ENCODE results near the gene RTN4RL1.

RTN4RL1 gene

DNA sequence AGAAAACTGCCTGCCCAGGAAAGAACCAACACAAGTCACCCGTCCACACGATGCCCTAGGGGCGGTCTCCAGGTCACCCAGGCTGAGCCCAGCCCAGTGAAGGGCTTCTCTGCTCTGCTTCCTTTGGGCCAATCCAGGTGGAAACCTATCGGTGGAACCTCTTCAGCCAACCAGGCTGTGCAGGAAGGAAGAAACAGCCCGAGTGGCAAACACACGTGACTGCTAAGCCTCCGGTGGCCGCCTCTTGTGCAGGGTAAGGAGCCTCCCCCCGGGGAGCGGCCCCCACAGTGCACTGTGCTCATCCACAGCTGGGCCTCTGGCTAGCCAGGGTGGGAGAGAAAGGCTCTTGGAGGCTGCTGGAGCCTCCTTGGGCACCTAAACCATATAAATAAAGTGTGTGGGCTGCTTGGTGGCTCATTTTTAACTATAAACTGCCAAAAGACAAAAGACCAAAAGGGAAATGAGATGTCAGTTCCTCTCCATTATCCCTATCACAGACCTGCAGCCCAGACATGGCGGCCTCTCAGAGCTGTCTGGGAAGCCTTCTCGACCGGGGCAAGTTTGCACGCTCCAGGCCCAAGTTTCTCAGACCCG is 2.4 kb downstream of the RTN4RL1 start:
- Histone ChIP-seq H3K9me3 (ENCODE audit: insufficient read depth, low read length) (no peaks in the 10 kb centered on the region), H3K27me3 (ENCODE audit: low read length) (no peaks in the 10 kb centered on the region), H3F3A (ENCODE audit: insufficient read depth) (no peaks in the 10 kb centered on the region), H3K36me3 (ENCODE audit: low read length) (no peaks in the 10 kb centered on the region), H2AFZ (ENCODE audit: low read depth, low read length, severe bottlenecking) (no peak overlapping the region), H3K9ac (ENCODE audit: low read length) (no peak overlapping the region), H3K9me2 (replicated peaks; ENCODE audit: insufficient read depth, low read length) (no peaks in the 10 kb centered on the region), H3K4me3 (ENCODE audit: insufficient read depth, low read length, poor library complexity, severe bottlenecking) (no peak overlapping the region), H3K79me2 (ENCODE audit: insufficient read depth, low read length) (no peaks in the 10 kb centered on the region), H3K27ac (ENCODE audit: low read depth, low read length) (no peak overlapping the region), H3K4me2 (ENCODE audit: low read depth, low read length, poor library complexity, severe bottlenecking) (no peak overlapping the region), H4K20me1 (ENCODE audit: low read depth, low read length) (no peaks in the 10 kb centered on the region)
- TF ChIP-seq, protein P1, sequence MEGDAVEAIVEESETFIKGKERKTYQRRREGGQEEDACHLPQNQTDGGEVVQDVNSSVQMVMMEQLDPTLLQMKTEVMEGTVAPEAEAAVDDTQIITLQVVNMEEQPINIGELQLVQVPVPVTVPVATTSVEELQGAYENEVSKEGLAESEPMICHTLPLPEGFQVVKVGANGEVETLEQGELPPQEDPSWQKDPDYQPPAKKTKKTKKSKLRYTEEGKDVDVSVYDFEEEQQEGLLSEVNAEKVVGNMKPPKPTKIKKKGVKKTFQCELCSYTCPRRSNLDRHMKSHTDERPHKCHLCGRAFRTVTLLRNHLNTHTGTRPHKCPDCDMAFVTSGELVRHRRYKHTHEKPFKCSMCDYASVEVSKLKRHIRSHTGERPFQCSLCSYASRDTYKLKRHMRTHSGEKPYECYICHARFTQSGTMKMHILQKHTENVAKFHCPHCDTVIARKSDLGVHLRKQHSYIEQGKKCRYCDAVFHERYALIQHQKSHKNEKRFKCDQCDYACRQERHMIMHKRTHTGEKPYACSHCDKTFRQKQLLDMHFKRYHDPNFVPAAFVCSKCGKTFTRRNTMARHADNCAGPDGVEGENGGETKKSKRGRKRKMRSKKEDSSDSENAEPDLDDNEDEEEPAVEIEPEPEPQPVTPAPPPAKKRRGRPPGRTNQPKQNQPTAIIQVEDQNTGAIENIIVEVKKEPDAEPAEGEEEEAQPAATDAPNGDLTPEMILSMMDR (IDR thresholded peaks at IDR 0.05; ENCODE audit: insufficient read depth, low read length, poor library complexity, severe bottlenecking) = no peak
- no peak for TF ChIP-seq EZH2phosphoT487 (conservative IDR thresholded peaks at IDR 0.05; ENCODE audit: low read length)

DNA sequence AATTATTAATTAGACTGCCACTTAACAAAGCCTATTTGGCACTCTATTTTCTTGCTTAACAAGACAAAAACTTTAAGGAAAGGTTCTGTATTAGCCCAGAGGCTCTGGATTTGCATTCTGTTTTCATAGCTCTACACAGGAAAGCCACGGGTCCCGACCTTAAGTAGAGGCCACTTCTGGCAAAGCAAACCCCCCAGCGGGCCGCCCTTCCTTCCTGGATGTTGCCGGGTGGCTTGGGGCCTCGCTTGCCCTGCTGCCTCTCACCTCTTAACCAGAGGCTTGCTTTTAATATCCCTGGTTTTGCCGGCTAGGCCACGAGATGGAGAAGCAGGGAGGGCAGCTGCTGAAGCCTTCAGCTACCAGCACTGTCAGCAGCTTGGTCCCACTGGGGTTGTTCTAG is 4.4 kb downstream of the RTN4RL1 start:
- Histone ChIP-seq H3K4me3 (ENCODE audit: insufficient read depth, low read length, poor library complexity, severe bottlenecking) (no peak overlapping the region), H2AFZ (ENCODE audit: low read depth, low read length, severe bottlenecking) (no peak overlapping the region)
- no peak for TF ChIP-seq EZH2phosphoT487 (conservative IDR thresholded peaks at IDR 0.05; ENCODE audit: low read length)
- TF ChIP-seq, protein P1 (IDR thresholded peaks at IDR 0.05; ENCODE audit: insufficient read depth, low read length, poor library complexity, severe bottlenecking) = no peak

DNA sequence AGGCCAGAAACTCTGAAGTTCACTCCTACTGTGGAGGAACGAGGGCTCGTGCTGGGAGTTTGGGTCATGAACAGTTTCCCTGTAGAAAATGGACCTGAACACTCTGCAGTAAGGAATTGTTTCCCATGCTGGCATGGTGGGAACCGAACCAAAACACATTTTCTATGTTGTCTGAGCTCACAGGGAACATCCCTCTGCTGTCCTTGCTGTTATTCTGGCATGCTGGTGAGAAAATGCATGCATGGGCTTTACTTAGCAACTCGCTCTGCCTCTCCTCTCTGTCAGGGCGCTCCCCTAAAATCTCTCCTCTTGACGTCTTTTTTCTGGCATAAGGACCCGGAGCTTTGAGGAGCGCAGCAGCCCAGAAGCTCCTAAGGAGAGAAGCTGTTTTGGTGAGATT is 5.4 kb downstream of the RTN4RL1 start:
- Histone ChIP-seq H3F3A (ENCODE audit: insufficient read depth) (no peaks in the 10 kb centered on the region), H4K20me1 (ENCODE audit: low read depth, low read length) (no peaks in the 10 kb centered on the region), H3K36me3 (ENCODE audit: low read length) (no peaks in the 10 kb centered on the region), H2AFZ (ENCODE audit: low read depth, low read length, severe bottlenecking) (no peak overlapping the region), H3K9me2 (replicated peaks; ENCODE audit: insufficient read depth, low read length) (no peaks in the 10 kb centered on the region), H3K27ac (ENCODE audit: low read depth, low read length) (no peak overlapping the region), H3K9ac (ENCODE audit: low read length) (no peak overlapping the region), H3K9me3 (ENCODE audit: insufficient read depth, low read length) (no peaks in the 10 kb centered on the region), H3K4me3 (ENCODE audit: insufficient read depth, low read length, poor library complexity, severe bottlenecking) (no peak overlapping the region), H3K27me3 (ENCODE audit: low read length) (no peaks in the 10 kb centered on the region), H3K79me2 (ENCODE audit: insufficient read depth, low read length) (no peaks in the 10 kb centered on the region), H3K4me2 (ENCODE audit: low read depth, low read length, poor library complexity, severe bottlenecking) (no peak overlapping the region)
- TF ChIP-seq EZH2phosphoT487 (conservative IDR thresholded peaks at IDR 0.05; ENCODE audit: low read length) = no peak

More for the DNA sequence above, 4.4 kb downstream of the RTN4RL1 start:
- Histone ChIP-seq H3K79me2 (ENCODE audit: insufficient read depth, low read length) (no peaks in the 10 kb centered on the region), H3K4me2 (ENCODE audit: low read depth, low read length, poor library complexity, severe bottlenecking) (no peak overlapping the region), H4K20me1 (ENCODE audit: low read depth, low read length) (no peaks in the 10 kb centered on the region), H3K27me3 (ENCODE audit: low read length) (no peaks in the 10 kb centered on the region), H3K9me2 (replicated peaks; ENCODE audit: insufficient read depth, low read length) (no peaks in the 10 kb centered on the region), H3K9ac (ENCODE audit: low read length) (no peak overlapping the region), H3K27ac (ENCODE audit: low read depth, low read length) (no peak overlapping the region), H3K9me3 (ENCODE audit: insufficient read depth, low read length) (no peaks in the 10 kb centered on the region), H3F3A (ENCODE audit: insufficient read depth) (no peaks in the 10 kb centered on the region), H3K36me3 (ENCODE audit: low read length) (no peaks in the 10 kb centered on the region)

DNA sequence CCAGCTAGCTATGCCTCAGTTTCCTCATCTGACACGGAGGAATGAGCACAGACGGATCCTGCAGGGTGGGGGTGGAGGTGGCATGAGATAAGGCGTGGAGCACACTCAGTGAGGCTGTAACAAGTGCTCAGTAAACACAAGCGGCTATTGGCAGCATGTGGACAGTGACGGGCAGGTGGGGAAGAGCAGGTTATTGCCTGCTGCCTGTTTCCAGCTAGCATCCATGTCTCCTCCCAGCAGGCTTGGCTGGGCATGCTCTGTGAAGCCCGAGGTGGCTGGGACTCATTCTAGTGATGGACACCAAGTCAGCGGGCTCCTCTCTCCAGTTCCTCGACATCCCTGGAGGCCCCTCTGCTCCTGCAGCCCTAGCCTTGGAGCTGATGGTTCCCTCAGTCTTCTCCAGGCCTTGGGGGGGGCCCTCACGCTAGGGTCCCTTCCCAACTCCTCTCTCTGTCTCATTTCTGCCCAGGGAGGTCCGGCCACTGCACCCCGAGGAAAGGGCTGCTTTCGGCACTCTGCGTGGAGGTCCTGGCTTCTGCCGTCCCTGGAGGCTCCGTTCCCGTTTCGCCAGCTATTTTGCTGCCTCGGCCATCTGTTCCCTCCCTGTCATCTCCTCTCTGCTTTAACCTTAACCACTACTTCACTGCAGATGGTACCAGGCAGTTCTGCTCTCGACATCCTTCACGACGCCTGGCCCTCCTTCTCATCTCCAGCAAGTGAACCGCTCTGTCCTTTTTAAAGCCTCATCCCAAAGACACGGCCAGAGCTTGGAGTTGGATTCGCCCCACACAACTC is 6.2 kb downstream of the RTN4RL1 start:
- no peaks in the 10 kb centered on the region for H3K79me2 ChIP-seq (ENCODE audit: insufficient read depth, low read length)
- no peak overlapping the region for H3K4me3 ChIP-seq (ENCODE audit: insufficient read depth, low read length, poor library complexity, severe bottlenecking)
- no peaks in the 10 kb centered on the region for H3K9me2 ChIP-seq (replicated peaks; ENCODE audit: insufficient read depth, low read length)
- H3K36me3 ChIP-seq (ENCODE audit: low read length) = no peaks in the 10 kb centered on the region
- no peaks in the 10 kb centered on the region for H4K20me1 ChIP-seq (ENCODE audit: low read depth, low read length)
- H3K4me2 ChIP-seq (ENCODE audit: low read depth, low read length, poor library complexity, severe bottlenecking) = no peak overlapping the region
- H3K9ac ChIP-seq (ENCODE audit: low read length) = no peak overlapping the region
- no peaks in the 10 kb centered on the region for H3K9me3 ChIP-seq (ENCODE audit: insufficient read depth, low read length)
- H3F3A ChIP-seq (ENCODE audit: insufficient read depth) = no peaks in the 10 kb centered on the region
- no peak overlapping the region for H3K27ac ChIP-seq (ENCODE audit: low read depth, low read length)
- TF ChIP-seq, protein P1 (IDR thresholded peaks at IDR 0.05; ENCODE audit: insufficient read depth, low read length, poor library complexity, severe bottlenecking) = no peak
- TF ChIP-seq EZH2phosphoT487 (conservative IDR thresholded peaks at IDR 0.05; ENCODE audit: low read length) = no peak
- H2AFZ ChIP-seq (ENCODE audit: low read depth, low read length, severe bottlenecking) = no peak overlapping the region
- H3K27me3 ChIP-seq (ENCODE audit: low read length) = no peaks in the 10 kb centered on the region

Data from SU-DHL-6 (cell line).